HepG2 (cell line): Measurements from ENCODE around the gene RAB34. TPM values are rescaled to one million over a fixed set of nuclear protein-coding genes. Genes with fewer than 3 reads are reported as not detected.

Experiments used
- AGO2 ChIP-seq: fragments of 200-400 bp; formaldehyde crosslinking; optimal IDR thresholded peaks from 2 replicates; pipeline ENCODE3; 2017; ENCODE audit warnings: mild to moderate bottlenecking, low read depth, low read length, moderate library complexity
- ARNTL ChIP-seq: sonication (generic); formaldehyde crosslinking; IDR thresholded peaks from 2 replicates; pipeline ENCODE4 v1.4.0; 2020; ENCODE audit warnings: mild to moderate bottlenecking, missing genetic modification reagents
- EED ChIP-seq: sonication (generic); formaldehyde crosslinking; IDR thresholded peaks from 2 replicates; pipeline ENCODE4 v1.5.0; 2020; ENCODE audit warnings: mild to moderate bottlenecking, missing genetic modification reagents
- GMEB1 ChIP-seq: sonication (generic); formaldehyde crosslinking; IDR thresholded peaks from 2 replicates; pipeline ENCODE4 v1.5.1; 2020; ENCODE audit warnings: missing genetic modification reagents, mild to moderate bottlenecking, borderline replicate concordance
- RBAK ChIP-seq: sonication (generic); formaldehyde crosslinking; IDR thresholded peaks from 2 replicates; pipeline ENCODE4 v1.5.1; 2020; ENCODE audit warnings: mild to moderate bottlenecking, missing genetic modification reagents
- RFX5 ChIP-seq: IDR thresholded peaks from 2 replicates; pipeline ENCODE4 v1.6.1; 2011; ENCODE audit warnings: low read depth, low read length, improper control_type of control experiment
- TCF7 ChIP-seq: sonication (generic); IDR thresholded peaks from 2 replicates; pipeline ENCODE4 v1.6.1; 2016; ENCODE audit warnings: antibody characterized with exemption, low read depth
- ZBTB10 ChIP-seq: sonication (generic); formaldehyde crosslinking; IDR thresholded peaks from 2 replicates; pipeline ENCODE4 v1.4.0; 2020; ENCODE audit warnings: missing genetic modification reagents, borderline replicate concordance
- ZFP90 ChIP-seq: sonication (generic); formaldehyde crosslinking; IDR thresholded peaks from 2 replicates; pipeline ENCODE4 v1.8.0; 2022; ENCODE audit warnings: missing genetic modification reagents, mild to moderate bottlenecking, inconsistent platforms, borderline replicate concordance
- ZNF24 ChIP-seq: fragments of 450-650 bp; IDR thresholded peaks from 2 replicates; pipeline ENCODE4 v1.6.1; 2017; ENCODE audit warnings: antibody characterized with exemption, mild to moderate bottlenecking
- ZNF407 ChIP-seq: sonication (generic); formaldehyde crosslinking; IDR thresholded peaks from one replicate; pipeline ENCODE4 v1.5.1; 2020; ENCODE audit warnings: mild to moderate bottlenecking, missing genetic modification reagents; ENCODE audit errors: not compliant biosample characterization
- ZNF432 ChIP-seq: sonication (generic); formaldehyde crosslinking; IDR thresholded peaks from 2 replicates; pipeline ENCODE4 v1.5.0; 2020; ENCODE audit warnings: missing genetic modification reagents, mild to moderate bottlenecking, borderline replicate concordance
- ZNF782 ChIP-seq: sonication (generic); formaldehyde crosslinking; IDR thresholded peaks from 2 replicates; pipeline ENCODE4 v1.4.0; 2020; ENCODE audit warnings: missing genetic modification reagents, mild to moderate bottlenecking, borderline replicate concordance
- ZNF879 ChIP-seq: sonication (generic); formaldehyde crosslinking; IDR thresholded peaks from 2 replicates; pipeline ENCODE4 v1.8.1; 2023; ENCODE audit warnings: missing genetic modification reagents
- polyA plus RNA-seq, 8 experiments: library from polyadenylated mRNA; depleted of rRNA in 3 of 8; stranded (reverse) in 7 of 8; unstranded in 1 of 8; fragments of >200 nt; fragmentation: Illumina TruSeq in 4 of 8; extraction: Trizol in 4 of 8; gene quantifications; 2 replicates each; pipeline versions ENCODE4 v1.2.1 to v1.2.3, GENCODE V29; 2011 to 2016; ENCODE audit warnings: low read depth in 4 of 8, missing spikeins in 1 of 8, mixed read lengths in 1 of 8; ENCODE audit not compliant: insufficient read depth in 1 of 8
- total RNA-seq, 5 experiments: library from RNA; depleted of rRNA; stranded (reverse); fragments of >200 nt; fragmentation: Illumina TruSeq; extraction: Trizol; gene quantifications; 2 replicates each; pipeline ENCODE4 v1.2.3, GENCODE V29; 2016; ENCODE audit warnings: low read depth in 1 of 5

Gene RAB34
- total and polyA plus RNA-seq, 2 of the 13 experiments (the other 11 are each of a cell fraction or from before 2014, with no cell fraction given), result 0.49 TPM; not detected in 1

- TF ChIP-seq ZNF407 (CRISPR knock-in tag), result peak; percentile 80
- no peak for TF ChIP-seq ZNF24
- no peak for TF ChIP-seq RBAK (CRISPR knock-in tag)
- TF ChIP-seq RFX5, result no peak
- TF ChIP-seq ZBTB10, result peak; percentile 46; the same call in 1 of the 2 replicates
- peak; percentile 33; the same call in 1 of the 2 replicates for TF ChIP-seq GMEB1 (CRISPR knock-in tag)
- TF ChIP-seq AGO2, result peak; percentile 84
- no peak for TF ChIP-seq ZNF879 (CRISPR knock-in tag)
- TF ChIP-seq TCF7, result no peak
- peak; percentile 24; the same call in 1 of the 2 replicates for TF ChIP-seq ARNTL
- TF ChIP-seq ZFP90 (CRISPR knock-in tag), result peak; percentile 35; the same call in 1 of the 2 replicates
- TF ChIP-seq EED (CRISPR knock-in tag), result no peak; the same call in 1 of the 2 replicates
- no peak for TF ChIP-seq ZNF432 (CRISPR knock-in tag)
- no peak for TF ChIP-seq ZNF782 (CRISPR knock-in tag)
Measured at GRCh38 chr17:28710861-28711722, 6.6 kb downstream of the RAB34 start (continued).
